Activated naive CD8-positive, alpha-beta T cell treated with anti-CD3 and anti-CD28 coated beads, Interleukin-2, amount 10 ng/mL, durations not matched to agents 7 days and 5 days (primary cell): ENCODE data around the gene CASK. TPM values are rescaled to one million over a fixed set of nuclear protein-coding genes. Genes with fewer than 3 reads are reported as not detected.

Experiments used
- ATAC-seq: fragments of 150-1000 bp; cut with Tn5 transposase; one replicate; pipeline ENCODE4 v1.10.0; 2021; ENCODE audit warnings: low read depth, moderate library complexity
- POLR2A ChIA-PET: fragments of 350-600 bp; sonication (Branson Sonifier 250); formaldehyde crosslinking; loops from one replicate; lab custom pipeline; 2021; ENCODE audit warnings: antibody characterized with exemption; lab: Charles Lee
- DNase-seq: peaks from one replicate; pipeline ENCODE4 v3.0.0; 2021
- H3K27ac Mint-ChIP-seq: one replicate; pipeline ENCODE4 v1.8.0; 2022; ENCODE audit warnings: mild to moderate bottlenecking, mixed read lengths
- H3K27me3 Mint-ChIP-seq: one replicate; pipeline ENCODE4 v1.8.0; 2022; ENCODE audit warnings: mild to moderate bottlenecking, moderate library complexity, mixed read lengths
- H3K36me3 Mint-ChIP-seq: one replicate; pipeline ENCODE4 v1.8.0; 2021; ENCODE audit warnings: mild to moderate bottlenecking, mixed read lengths
- H3K4me1 Mint-ChIP-seq: one replicate; pipeline ENCODE4 v1.8.0; 2021; ENCODE audit warnings: mixed read lengths
- H3K4me3 Mint-ChIP-seq: one replicate; pipeline ENCODE4 v1.8.0; 2022; ENCODE audit warnings: mild to moderate bottlenecking, moderate library complexity, mixed read lengths
- H3K9me3 Mint-ChIP-seq: one replicate; pipeline ENCODE4 v1.8.0; 2021; ENCODE audit warnings: mixed read lengths
- total RNA-seq, 2 experiments: library from RNA; stranded (reverse); gene quantifications; one replicate each; pipeline ENCODE4 v1.2.3, GENCODE V29; 2021

CASK gene
- total RNA-seq, 2 experiments from 2014 or later, result 52.1 to 53.8 TPM

GRCh38 chrX:41474726-41475100, 448.6 kb downstream of the CASK start:
- Mint-ChIP-seq H3K27me3 (no peaks in the 10 kb centered on the region), H3K27ac (no peak overlapping the region), H3K36me3 (no peaks in the 10 kb centered on the region), H3K9me3 (no peaks in the 10 kb centered on the region), H3K4me1 (no peaks in the 10 kb centered on the region), H3K4me3 (no peak overlapping the region)
- ATAC-seq (no peak), DNase-seq (no peak)
- POLR2A ChIA-PET, result no interaction called here

- no peaks in the 10 kb centered on the region for H3K9me3 Mint-ChIP-seq
- no peaks in the 10 kb centered on the region for H3K27me3 Mint-ChIP-seq
- DNase-seq (no peak), ATAC-seq (no peak)
- POLR2A ChIA-PET, result no interaction called here
- H3K4me3 Mint-ChIP-seq, result no peak overlapping the region
- no peaks in the 10 kb centered on the region for H3K4me1 Mint-ChIP-seq
- no peak overlapping the region for H3K27ac Mint-ChIP-seq
- H3K36me3 Mint-ChIP-seq, result no peaks in the 10 kb centered on the region
These were observed 449.2 kb downstream of the CASK start for GRCh38 chrX:41473936-41474725.

- Mint-ChIP-seq H3K36me3 (no peaks in the 10 kb centered on the region), H3K4me1 (no peaks in the 10 kb centered on the region)
- POLR2A ChIA-PET, result no interaction called here
These were observed 451.0 kb downstream of the CASK start for GRCh38 chrX:41472231-41472815.

GRCh38 chrX:41471786-41472185, 451.6 kb downstream of the CASK start:
- H3K4me3 Mint-ChIP-seq, result no peak overlapping the region

More at GRCh38 chrX:41472231-41472815, 451.0 kb downstream of the CASK start:
- H3K27me3 Mint-ChIP-seq, result no peaks in the 10 kb centered on the region
- no peak for ATAC-seq
- DNase-seq, result no peak
- H3K4me3 Mint-ChIP-seq, result no peak overlapping the region
- H3K27ac Mint-ChIP-seq, result no peak overlapping the region
- no peaks in the 10 kb centered on the region for H3K9me3 Mint-ChIP-seq

GRCh38 chrX:41470706-41471105, 452.6 kb downstream of the CASK start:
- Mint-ChIP-seq H3K4me1 (no peaks in the 10 kb centered on the region), H3K36me3 (no peaks in the 10 kb centered on the region), H3K4me3 (no peak overlapping the region), H3K27ac (no peak overlapping the region), H3K27me3 (no peaks in the 10 kb centered on the region), H3K9me3 (no peaks in the 10 kb centered on the region)
- DNase-seq (no peak), ATAC-seq (no peak)
- POLR2A ChIA-PET, result no interaction called here

More at GRCh38 chrX:41471786-41472185, 451.6 kb downstream of the CASK start:
- Mint-ChIP-seq H3K27ac (no peak overlapping the region), H3K27me3 (no peaks in the 10 kb centered on the region), H3K4me1 (no peaks in the 10 kb centered on the region), H3K36me3 (no peaks in the 10 kb centered on the region), H3K9me3 (no peaks in the 10 kb centered on the region)
- no peak for ATAC-seq
- no peak for DNase-seq
- POLR2A ChIA-PET, result no interaction called here

GRCh38 chrX:41468647-41469323, 454.6 kb downstream of the CASK start:
- H3K4me1 Mint-ChIP-seq, result no peaks in the 10 kb centered on the region
- no peak overlapping the region for H3K27ac Mint-ChIP-seq
- no peaks in the 10 kb centered on the region for H3K27me3 Mint-ChIP-seq
- POLR2A ChIA-PET, result no interaction called here
- no peak for DNase-seq
- ATAC-seq, result no peak
- H3K4me3 Mint-ChIP-seq, result no peak overlapping the region
- no peaks in the 10 kb centered on the region for H3K9me3 Mint-ChIP-seq
- H3K36me3 Mint-ChIP-seq, result no peaks in the 10 kb centered on the region

Other genes starting within 250 kb of the CASK start
- 1 to 10 TPM; 1.8 to 2.7 TPM for gene GPR34, start 234.6 kb downstream of the CASK start, total RNA-seq
- 1 to 10 TPM in 1 of 2 experiments, under 1 TPM in 1; 0.97 to 1.1 TPM for gene GPR82, start 199.4 kb downstream of the CASK start, total RNA-seq